Measurements from ENCODE around the gene PARN. TPM values are rescaled to one million over a fixed set of nuclear protein-coding genes. Genes with fewer than 3 reads are reported as not detected.

PARN gene
- total and polyA plus RNA-seq, 7 donors = 14.4 to 75.3 (median 33.6) TPM

DNA sequence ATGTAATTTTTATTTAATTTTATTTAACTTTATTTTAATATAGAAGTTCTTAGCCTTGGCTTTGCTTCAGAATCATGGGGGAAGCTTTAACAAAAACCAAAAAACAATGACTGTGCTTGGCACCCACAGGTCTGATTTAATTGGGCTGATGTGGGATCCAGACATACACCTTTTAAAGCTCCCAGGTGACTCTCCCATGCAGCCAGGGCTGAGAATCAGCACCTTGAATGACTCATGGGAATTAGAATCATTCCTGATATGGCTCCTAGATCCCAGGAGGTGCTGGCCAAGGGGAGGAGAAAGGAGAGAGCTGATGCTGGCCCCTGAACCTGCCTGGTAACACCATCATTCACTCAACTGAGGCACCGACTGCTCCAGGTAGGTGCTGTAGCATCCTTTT is 240.7 kb downstream of the PARN start:
- Histone ChIP-seq H3K4me1 (no peaks in the 10 kb centered on the region), H3K27me3 (no peaks in the 10 kb centered on the region), H3K36me3 (no peaks in the 10 kb centered on the region), H3K4me3 (no peak overlapping the region), H3K27ac (no peak overlapping the region), H3K9me3 (no peaks in the 10 kb centered on the region)
- no peak for DNase-seq
- 78 to 94% methylated on average over 1 of the region's 1 CpG for WGBS, 2 donors
- intact Hi-C loops (cut with DNase I) = no loop called here
- TF ChIP-seq POLR2AphosphoS5 (IDR thresholded peaks at IDR 0.05) = no peak
- no peak for TF ChIP-seq EP300 (IDR thresholded peaks at IDR 0.05)
- TF ChIP-seq POLR2A (IDR thresholded peaks at IDR 0.05) = no peak
- TF ChIP-seq, protein P1, sequence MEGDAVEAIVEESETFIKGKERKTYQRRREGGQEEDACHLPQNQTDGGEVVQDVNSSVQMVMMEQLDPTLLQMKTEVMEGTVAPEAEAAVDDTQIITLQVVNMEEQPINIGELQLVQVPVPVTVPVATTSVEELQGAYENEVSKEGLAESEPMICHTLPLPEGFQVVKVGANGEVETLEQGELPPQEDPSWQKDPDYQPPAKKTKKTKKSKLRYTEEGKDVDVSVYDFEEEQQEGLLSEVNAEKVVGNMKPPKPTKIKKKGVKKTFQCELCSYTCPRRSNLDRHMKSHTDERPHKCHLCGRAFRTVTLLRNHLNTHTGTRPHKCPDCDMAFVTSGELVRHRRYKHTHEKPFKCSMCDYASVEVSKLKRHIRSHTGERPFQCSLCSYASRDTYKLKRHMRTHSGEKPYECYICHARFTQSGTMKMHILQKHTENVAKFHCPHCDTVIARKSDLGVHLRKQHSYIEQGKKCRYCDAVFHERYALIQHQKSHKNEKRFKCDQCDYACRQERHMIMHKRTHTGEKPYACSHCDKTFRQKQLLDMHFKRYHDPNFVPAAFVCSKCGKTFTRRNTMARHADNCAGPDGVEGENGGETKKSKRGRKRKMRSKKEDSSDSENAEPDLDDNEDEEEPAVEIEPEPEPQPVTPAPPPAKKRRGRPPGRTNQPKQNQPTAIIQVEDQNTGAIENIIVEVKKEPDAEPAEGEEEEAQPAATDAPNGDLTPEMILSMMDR (IDR thresholded peaks at IDR 0.05) = no peak

DNA sequence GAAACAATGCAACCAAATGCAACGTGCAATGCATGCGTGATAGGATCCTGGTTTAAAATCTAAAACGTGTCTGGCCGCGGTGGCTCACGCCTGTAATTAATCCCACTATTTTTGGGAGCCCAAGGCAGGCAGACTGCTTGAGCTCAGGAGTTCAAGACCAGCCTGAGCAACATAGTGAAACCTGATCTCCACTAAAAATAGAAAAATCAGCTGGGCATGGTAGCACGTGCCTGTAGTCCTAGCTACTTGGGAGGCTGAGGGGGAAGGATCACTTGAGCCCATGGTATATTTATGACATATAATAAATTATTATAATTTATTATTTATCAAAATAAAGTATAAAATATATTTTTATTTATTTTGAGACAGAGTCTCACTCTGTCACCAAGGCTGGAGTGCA is 241.8 kb downstream of the PARN start:
- intact Hi-C loops (cut with DNase I) = no loop called here
- H3K27me3 ChIP-seq = no peaks in the 10 kb centered on the region
- no peaks in the 10 kb centered on the region for H3K4me1 ChIP-seq
- no peaks in the 10 kb centered on the region for H3K9me3 ChIP-seq
- 79 to 82% methylated on average over 7 of the region's 7 CpGs for WGBS, 2 donors
- no peak for TF ChIP-seq POLR2AphosphoS5 (IDR thresholded peaks at IDR 0.05)
- TF ChIP-seq EP300 (IDR thresholded peaks at IDR 0.05) = no peak
- TF ChIP-seq POLR2A (IDR thresholded peaks at IDR 0.05) = no peak
- TF ChIP-seq, protein P1 (IDR thresholded peaks at IDR 0.05) = no peak
- H3K27ac ChIP-seq = no peak overlapping the region
- DNase-seq = no peak
- no peaks in the 10 kb centered on the region for H3K36me3 ChIP-seq
- no peak overlapping the region for H3K4me3 ChIP-seq

GRCh38 chr16:14386115-14386514 is 243.9 kb downstream of the PARN start:
- Histone ChIP-seq H3K4me3 (no peak overlapping the region), H3K27me3 (no peaks in the 10 kb centered on the region), H3K36me3 (no peaks in the 10 kb centered on the region), H3K9me3 (no peaks in the 10 kb centered on the region), H3K4me1 (no peaks in the 10 kb centered on the region), H3K27ac (no peak overlapping the region)
- WGBS, 2 donors = 68 to 89% methylated on average over 3 of the region's 3 CpGs
- TF ChIP-seq EP300 (IDR thresholded peaks at IDR 0.05) = no peak
- TF ChIP-seq, protein P1 (IDR thresholded peaks at IDR 0.05) = no peak
- DNase-seq = no peak
- intact Hi-C loops (cut with DNase I) = no loop called here

Small RNAs within 50 kb of the gene (small RNA-seq; reads per million reads assigned to genes)
- 0 reads per million in 3 donors for gene RN7SL274P
- 0 reads per million in 3 donors for gene RNU7-125P

Other genes with a start within 250 kb of the PARN start
- 10 to 100 TPM; 52.1 to 64.9 (median 61.2) TPM for gene BFAR, start 2.7 kb upstream of the PARN start, total RNA-seq
- gene BFAR, start 2.7 kb upstream of the PARN start, polyA plus RNA-seq = 10 to 100 TPM; 38.1 to 52.3 (median 43.3) TPM
- not detected for gene PLA2G10, start 64.0 kb upstream of the PARN start, total RNA-seq
- 10 to 100 TPM; 22.7 to 29.4 (median 27.5) TPM for gene PLA2G10, start 64.0 kb upstream of the PARN start, polyA plus RNA-seq
- gene NPIPA3, start 73.2 kb upstream of the PARN start, total RNA-seq = 1 to 10 TPM in 1 of 4 donors, under 1 TPM in 1, not detected in 2; 0.71 to 2.8 TPM
- gene NPIPA3, start 73.2 kb upstream of the PARN start, polyA plus RNA-seq = 1 to 10 TPM in 1 of 3 donors, under 1 TPM in 1, not detected in 1; 0.54 to 1.2 TPM
- gene NPIPA2, start 112.3 kb upstream of the PARN start, total RNA-seq = 1 to 10 TPM in 2 of 4 donors, under 1 TPM in 1, not detected in 1; 0.71 to 3.8 (median 1.9) TPM
- gene NPIPA2, start 112.3 kb upstream of the PARN start, polyA plus RNA-seq = 1 to 10 TPM in 1 of 3 donors, under 1 TPM in 1, not detected in 1; 0.98 to 2.3 TPM
- gene NOMO1, start 203.5 kb upstream of the PARN start, total RNA-seq = 10 to 100 TPM; 30.9 to 75.1 (median 54.7) TPM
- 10 to 100 TPM in 1 of 3 donors, 1 to 10 TPM in 2; 7.2 to 37.2 (median 7.6) TPM for gene NOMO1, start 203.5 kb upstream of the PARN start, polyA plus RNA-seq

Measured in sigmoid colon (tissue), 7 donors.